ENCODE measurements around the gene AFF3.

GRCh38 chr2:99779276-99779675, 363.1 kb downstream of the AFF3 start:
- no peak for TF ChIP-seq POLR2A (IDR thresholded peaks at IDR 0.05)
- TF ChIP-seq, protein P1, sequence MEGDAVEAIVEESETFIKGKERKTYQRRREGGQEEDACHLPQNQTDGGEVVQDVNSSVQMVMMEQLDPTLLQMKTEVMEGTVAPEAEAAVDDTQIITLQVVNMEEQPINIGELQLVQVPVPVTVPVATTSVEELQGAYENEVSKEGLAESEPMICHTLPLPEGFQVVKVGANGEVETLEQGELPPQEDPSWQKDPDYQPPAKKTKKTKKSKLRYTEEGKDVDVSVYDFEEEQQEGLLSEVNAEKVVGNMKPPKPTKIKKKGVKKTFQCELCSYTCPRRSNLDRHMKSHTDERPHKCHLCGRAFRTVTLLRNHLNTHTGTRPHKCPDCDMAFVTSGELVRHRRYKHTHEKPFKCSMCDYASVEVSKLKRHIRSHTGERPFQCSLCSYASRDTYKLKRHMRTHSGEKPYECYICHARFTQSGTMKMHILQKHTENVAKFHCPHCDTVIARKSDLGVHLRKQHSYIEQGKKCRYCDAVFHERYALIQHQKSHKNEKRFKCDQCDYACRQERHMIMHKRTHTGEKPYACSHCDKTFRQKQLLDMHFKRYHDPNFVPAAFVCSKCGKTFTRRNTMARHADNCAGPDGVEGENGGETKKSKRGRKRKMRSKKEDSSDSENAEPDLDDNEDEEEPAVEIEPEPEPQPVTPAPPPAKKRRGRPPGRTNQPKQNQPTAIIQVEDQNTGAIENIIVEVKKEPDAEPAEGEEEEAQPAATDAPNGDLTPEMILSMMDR (IDR thresholded peaks at IDR 0.05): no peak

Data from uterus (tissue), 2 donors.